COR-L47 (cell line): Measurements from ENCODE around the gene TSC2.
"Not testable (repeated sequence)": the region's sequence is repeated elsewhere in the genome, so short reads cannot be mapped to it uniquely, and the experiment has no call there.

Experiments
- DNase-seq: peaks from one replicate; lab custom pipeline; 2025; lab: John Stamatoyannopoulos, UW

TSC2 gene

GRCh38 chr16:2086106-2086742 is 38.4 kb downstream of the TSC2 start:
- no peak for DNase-seq

GRCh38 chr16:2086812-2087747 is 39.3 kb downstream of the TSC2 start:
- no peak for DNase-seq

GRCh38 chr16:2087748-2088631 is 40.2 kb downstream of the TSC2 start:
- no peak for DNase-seq

GRCh38 chr16:2088759-2089358 is 41.1 kb downstream of the TSC2 start:
- no peak for DNase-seq

GRCh38 chr16:2089706-2090480 is 42.1 kb downstream of the TSC2 start:
- DNase-seq, result no peak

GRCh38 chr16:2090481-2090776 is 42.6 kb downstream of the TSC2 start:
- DNase-seq, result no peak

GRCh38 chr16:2090777-2091546 is 43.2 kb downstream of the TSC2 start:
- DNase-seq, result no peak

- no peak for DNase-seq
Measured at GRCh38 chr16:2091547-2092255, 43.9 kb downstream of the TSC2 start.

- DNase-seq, result no peak
Measured at GRCh38 chr16:2092256-2092620, 44.5 kb downstream of the TSC2 start.

GRCh38 chr16:2092866-2093265 is 45.1 kb downstream of the TSC2 start:
- DNase-seq, result no peak

GRCh38 chr16:2093793-2094192 is 46.0 kb downstream of the TSC2 start:
- no peak for DNase-seq

- no peak for DNase-seq
Measured at GRCh38 chr16:2095315-2095853, 47.6 kb downstream of the TSC2 start.

GRCh38 chr16:2095918-2096582 is 48.3 kb downstream of the TSC2 start:
- DNase-seq, result no peak

GRCh38 chr16:2096853-2097595 is 49.2 kb downstream of the TSC2 start:
- no peak for DNase-seq

GRCh38 chr16:2097689-2098088 is 49.9 kb downstream of the TSC2 start:
- DNase-seq, result not testable (repeated sequence)

GRCh38 chr16:2101581-2101980 is 53.8 kb downstream of the TSC2 start:
- not testable (repeated sequence) for DNase-seq

- no peak for DNase-seq
Measured at GRCh38 chr16:2102471-2102870, 54.7 kb downstream of the TSC2 start.

GRCh38 chr16:2104464-2104863 is 56.7 kb downstream of the TSC2 start:
- DNase-seq, result not testable (repeated sequence)
